Activated effector memory CD4-positive, alpha-beta T cell treated with Interleukin-2 at 50 U/mL for 16 hours (primary cell): ENCODE measurements around the gene THBS4.

Experiments
- DNase-seq: peaks from one replicate; pipeline ENCODE4 v3.0.0-alpha.2; 2020

Gene THBS4

GRCh38 chr5:80122579-80122978, 87.4 kb downstream of the THBS4 start:
- DNase-seq = no peak

GRCh38 chr5:80124121-80124918, 89.2 kb downstream of the THBS4 start:
- no peak for DNase-seq

- no peak for DNase-seq
Observed at GRCh38 chr5:80125022-80125961, 90.1 kb downstream of the THBS4 start.

- no peak for DNase-seq
Observed at GRCh38 chr5:80125962-80126480, 90.9 kb downstream of the THBS4 start.

- no peak for DNase-seq
Observed at GRCh38 chr5:80127116-80127552, 92.0 kb downstream of the THBS4 start.

- DNase-seq = no peak
Observed at GRCh38 chr5:80128141-80128540, 93.0 kb downstream of the THBS4 start.

GRCh38 chr5:80129146-80129545, 94.0 kb downstream of the THBS4 start:
- no peak for DNase-seq
